Left lung (tissue), 10 donors: ENCODE data around the gene TFIP11. TPM values are rescaled to one million over a fixed set of nuclear protein-coding genes. Genes with fewer than 3 reads are reported as not detected.

ENCODE experiments used
- ATAC-seq: fragments of 200-7000 bp; cut with Tn5 transposase; one replicate; pipeline ENCODE4 v1.9.1; 2020; ENCODE audit warnings: moderate library complexity
- DNase-seq, 4 donors: peaks; one replicate each; pipeline ENCODE4 v3.0.0-alpha.2; 2013 to 2020
- H3K27ac ChIP-seq, 2 donors: fragments of 200-600 bp; sonication (generic) in 1 of 2; one replicate each; pipeline versions ENCODE4 v1.5.0 to v1.8.0; 2020 to 2021
- H3K27me3 ChIP-seq, 2 donors: fragments of 200-600 bp; sonication (generic) in 1 of 2; one replicate each; pipeline versions ENCODE4 v1.5.0 to v1.8.0; 2020 to 2021
- H3K36me3 ChIP-seq, 2 donors: fragments of 200-600 bp; sonication (generic) in 1 of 2; one replicate each; pipeline versions ENCODE4 v1.5.0 to v1.8.0; 2020 to 2021
- H3K4me1 ChIP-seq, 2 donors: fragments of 200-600 bp; one replicate each; pipeline ENCODE4 v1.8.0; 2021
- H3K4me3 ChIP-seq, 2 donors: fragments of 200-600 bp; sonication (generic) in 1 of 2; one replicate each; pipeline versions ENCODE4 v1.5.0 to v1.8.0; 2020 to 2021; ENCODE audit warnings: mild to moderate bottlenecking in 1 of 2
- H3K9me3 ChIP-seq, 2 donors: fragments of 200-600 bp; sonication (generic) in 1 of 2; one replicate each; pipeline versions ENCODE4 v1.5.0 to v1.8.0; 2020 to 2021
- intact Hi-C, 2 donors: fragments of 100-400 bp; cut with DNase I; formaldehyde crosslinking; loops; one replicate each; pipeline versions ENCODE4 v1.11.2 to v1.14.2; 2022
- polyA plus RNA-seq, 6 donors: library from polyadenylated mRNA; unstranded; fragments of 120-200 nt; gene quantifications; one replicate each; pipeline ENCODE4 v1.2.1, GENCODE V29; 2013; ENCODE audit not compliant: insufficient read length in 6 of 6
- total RNA-seq, 2 donors: library from RNA; stranded (reverse); fragmentation: NEBNext Ultra II Directional; extraction: Animal tissue kit (Norgen Biotek cat#: 25700); gene quantifications; one replicate each; pipeline ENCODE4 v1.2.1, GENCODE V29; 2021
- TF ChIP-seq, protein P1 (sequence below), 2 donors: fragments of 200-600 bp; sonication (generic) in 1 of 2; IDR thresholded peaks; one replicate each; pipeline versions ENCODE4 v1.5.0 to v1.8.0; 2021; ENCODE audit warnings: antibody characterized with exemption in 2 of 2
- donor health status: DM: no; HTN: yes; CAD: no.
- donor health status: DM: no; HTN: no; CAD: no.

Gene TFIP11
- total and polyA plus RNA-seq, 8 donors: 32.1 to 39.9 (median 36.8) TPM

DNA sequence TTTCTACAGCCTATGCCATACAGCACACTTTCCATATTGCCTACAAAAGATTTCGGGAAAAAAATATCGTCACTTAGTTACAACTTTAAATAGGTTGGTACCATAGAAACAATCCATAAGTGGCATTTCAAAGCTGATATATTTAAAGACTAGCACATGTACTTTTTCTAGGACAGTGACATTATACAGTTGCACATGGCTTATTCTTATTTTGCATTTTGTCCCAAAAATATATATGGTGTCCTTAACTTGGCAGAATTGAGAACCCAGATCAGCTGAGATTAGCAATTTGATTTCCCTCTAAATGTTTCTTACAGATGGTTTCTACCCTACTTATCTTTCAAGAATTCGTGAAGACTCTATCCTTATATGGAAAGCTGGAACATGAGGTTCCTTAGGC is 3.7 kb upstream of the TFIP11 start:
- no peaks in the 10 kb centered on the region for H3K27me3 ChIP-seq
- H3K9me3 ChIP-seq: no peaks in the 10 kb centered on the region
- no peak overlapping the region for H3K27ac ChIP-seq
- DNase-seq (no peak), ATAC-seq (no peak)
- no peak overlapping the region for H3K4me3 ChIP-seq
- TF ChIP-seq, protein P1, sequence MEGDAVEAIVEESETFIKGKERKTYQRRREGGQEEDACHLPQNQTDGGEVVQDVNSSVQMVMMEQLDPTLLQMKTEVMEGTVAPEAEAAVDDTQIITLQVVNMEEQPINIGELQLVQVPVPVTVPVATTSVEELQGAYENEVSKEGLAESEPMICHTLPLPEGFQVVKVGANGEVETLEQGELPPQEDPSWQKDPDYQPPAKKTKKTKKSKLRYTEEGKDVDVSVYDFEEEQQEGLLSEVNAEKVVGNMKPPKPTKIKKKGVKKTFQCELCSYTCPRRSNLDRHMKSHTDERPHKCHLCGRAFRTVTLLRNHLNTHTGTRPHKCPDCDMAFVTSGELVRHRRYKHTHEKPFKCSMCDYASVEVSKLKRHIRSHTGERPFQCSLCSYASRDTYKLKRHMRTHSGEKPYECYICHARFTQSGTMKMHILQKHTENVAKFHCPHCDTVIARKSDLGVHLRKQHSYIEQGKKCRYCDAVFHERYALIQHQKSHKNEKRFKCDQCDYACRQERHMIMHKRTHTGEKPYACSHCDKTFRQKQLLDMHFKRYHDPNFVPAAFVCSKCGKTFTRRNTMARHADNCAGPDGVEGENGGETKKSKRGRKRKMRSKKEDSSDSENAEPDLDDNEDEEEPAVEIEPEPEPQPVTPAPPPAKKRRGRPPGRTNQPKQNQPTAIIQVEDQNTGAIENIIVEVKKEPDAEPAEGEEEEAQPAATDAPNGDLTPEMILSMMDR (IDR thresholded peaks at IDR 0.05): no peak
- H3K4me1 ChIP-seq: peaks cover 13 to 22% of the 10 kb centered on the region in 2 donors
- no peaks in the 10 kb centered on the region for H3K36me3 ChIP-seq
- intact Hi-C loops: no loop called here

DNA sequence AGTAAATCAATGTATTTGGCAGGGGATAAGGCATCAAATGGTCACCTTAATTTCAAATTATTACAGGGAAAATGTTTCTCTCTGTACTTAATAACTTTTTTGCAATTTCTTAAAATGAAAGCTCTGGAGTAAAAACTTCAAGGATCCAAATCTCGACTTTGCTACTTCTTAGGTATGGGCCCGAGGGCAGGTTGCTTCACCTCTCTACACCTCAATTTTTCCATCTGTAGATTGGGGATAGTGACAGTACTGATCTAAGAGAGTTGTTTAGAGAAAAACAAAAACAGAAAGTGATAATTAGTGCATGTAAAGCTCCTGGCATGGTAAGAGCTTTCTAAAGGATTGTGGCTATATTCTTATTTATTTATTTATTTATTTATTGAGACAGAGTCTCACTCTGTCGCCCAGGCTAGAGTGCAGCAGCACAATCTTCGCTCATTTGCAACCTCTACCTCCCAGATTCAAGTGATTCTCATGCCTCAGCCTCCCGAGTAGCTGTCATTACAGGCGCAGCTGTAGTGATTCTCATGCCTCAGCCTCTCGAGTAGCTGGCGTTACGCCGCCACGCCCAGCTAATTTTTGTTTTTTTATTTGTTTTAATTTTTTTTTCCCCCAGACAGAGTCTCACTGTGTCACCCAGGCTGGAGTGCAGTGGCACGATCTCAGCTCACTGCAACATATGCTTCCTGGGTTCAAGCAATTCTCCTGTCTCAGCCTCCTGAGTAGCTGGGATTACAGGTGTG is 2.3 kb upstream of the TFIP11 start:
- H3K27me3 ChIP-seq: no peaks in the 10 kb centered on the region
- intact Hi-C loops: no loop called here
- DNase-seq (no peak), ATAC-seq (no peak)
- peaks cover 0 to 12% of the 10 kb centered on the region in 2 donors for H3K36me3 ChIP-seq
- peaks cover 13 to 29% of the 10 kb centered on the region in 2 donors for H3K4me1 ChIP-seq
- no peak overlapping the region for H3K4me3 ChIP-seq
- no peaks in the 10 kb centered on the region for H3K9me3 ChIP-seq
- H3K27ac ChIP-seq: no peak overlapping the region
- TF ChIP-seq, protein P1 (IDR thresholded peaks at IDR 0.05): no peak

DNA sequence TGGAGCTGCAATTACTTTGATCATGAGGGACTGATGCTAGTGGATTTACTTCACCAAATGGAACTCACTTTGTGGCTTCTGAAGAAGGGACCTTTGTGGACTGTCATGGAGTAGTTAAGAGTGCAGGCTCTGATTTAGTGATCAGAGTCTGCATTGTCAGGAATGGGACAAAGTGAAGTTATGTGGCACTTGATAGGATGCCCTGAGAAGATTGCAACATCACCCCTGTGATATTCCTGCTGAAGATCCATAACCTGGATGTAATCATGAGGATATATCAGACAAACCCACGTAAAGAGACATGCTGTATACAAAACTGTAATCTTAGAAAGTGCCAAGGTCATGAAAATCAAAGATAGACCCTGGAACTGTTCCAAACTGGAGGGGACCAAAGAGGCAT is 1.6 kb upstream of the TFIP11 start:
- Histone ChIP-seq H3K9me3 (no peaks in the 10 kb centered on the region), H3K27ac (no peak overlapping the region), H3K4me3 (no peak overlapping the region), H3K36me3 (peaks cover 0 to 20% of the 10 kb centered on the region in 2 donors), H3K4me1 (peaks cover 13 to 29% of the 10 kb centered on the region in 2 donors), H3K27me3 (no peaks in the 10 kb centered on the region)
- TF ChIP-seq, protein P1 (IDR thresholded peaks at IDR 0.05): no peak
- no peak for ATAC-seq
- intact Hi-C loops: no loop called here
- no peak for DNase-seq

DNA sequence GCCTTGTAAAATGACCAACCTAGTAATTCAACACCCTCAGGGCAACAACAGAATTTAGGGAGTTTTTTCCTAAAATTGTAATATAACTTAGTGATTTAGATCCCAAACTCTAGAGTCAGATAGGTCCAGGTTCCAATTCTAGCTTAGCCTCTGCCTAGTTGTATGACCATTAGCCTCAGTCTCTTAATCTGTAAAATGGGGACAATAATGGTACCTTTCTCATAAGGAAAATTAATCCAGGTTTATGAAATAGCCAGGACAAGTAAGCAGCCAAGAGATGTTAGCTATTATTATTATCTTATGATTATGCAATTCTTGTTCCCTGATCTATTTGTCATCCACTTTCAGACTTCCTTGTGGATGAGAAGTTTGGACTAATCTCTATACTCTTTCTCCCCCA is 4.1 kb downstream of the TFIP11 start:
- H3K4me1 ChIP-seq: peaks cover 15 to 42% of the 10 kb centered on the region in 2 donors
- no peak overlapping the region for H3K27ac ChIP-seq
- intact Hi-C loops: no loop called here
- DNase-seq (no peak), ATAC-seq (no peak)
- no peaks in the 10 kb centered on the region for H3K9me3 ChIP-seq
- TF ChIP-seq, protein P1 (IDR thresholded peaks at IDR 0.05): no peak
- H3K36me3 ChIP-seq: peaks cover 0 to 77% of the 10 kb centered on the region in 2 donors
- no peaks in the 10 kb centered on the region for H3K27me3 ChIP-seq
- no peak overlapping the region for H3K4me3 ChIP-seq

DNA sequence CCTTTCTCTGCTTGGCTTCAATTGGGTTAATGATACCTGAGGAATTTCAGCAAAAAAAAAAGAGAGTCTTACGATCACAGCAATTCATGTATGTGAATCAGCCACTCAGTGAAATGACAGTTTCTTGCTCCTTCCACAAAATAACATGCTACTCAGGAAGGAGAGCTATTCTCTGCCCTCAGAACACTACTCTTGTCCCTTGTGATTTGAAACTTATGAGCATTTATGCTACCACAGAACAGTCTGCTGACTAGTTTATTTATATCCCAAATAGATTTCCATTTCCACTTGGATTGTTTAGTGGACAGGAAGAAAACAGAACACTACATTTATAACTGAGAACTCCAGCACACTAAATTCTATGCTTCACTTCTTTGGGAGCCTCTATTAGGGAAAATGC is 8.5 kb downstream of the TFIP11 start:
- Histone ChIP-seq H3K27me3 (no peaks in the 10 kb centered on the region), H3K9me3 (no peaks in the 10 kb centered on the region), H3K4me1 (peaks cover 4 to 24% of the 10 kb centered on the region in 2 donors), H3K27ac (peak overlapping the region in 1 of 2 donors; percentile 34), H3K4me3 (no peak overlapping the region), H3K36me3 (peaks cover 0 to 100% of the 10 kb centered on the region in 2 donors)
- ATAC-seq (no peak), DNase-seq (no peak)
- TF ChIP-seq, protein P1 (IDR thresholded peaks at IDR 0.05): no peak
- intact Hi-C loops: no loop called here
